ENCODE results near the gene DDR2.
A peak's percentile ranks its signal among the peaks of the same experiment; 100 is the strongest.

The DDR2 gene

DNA sequence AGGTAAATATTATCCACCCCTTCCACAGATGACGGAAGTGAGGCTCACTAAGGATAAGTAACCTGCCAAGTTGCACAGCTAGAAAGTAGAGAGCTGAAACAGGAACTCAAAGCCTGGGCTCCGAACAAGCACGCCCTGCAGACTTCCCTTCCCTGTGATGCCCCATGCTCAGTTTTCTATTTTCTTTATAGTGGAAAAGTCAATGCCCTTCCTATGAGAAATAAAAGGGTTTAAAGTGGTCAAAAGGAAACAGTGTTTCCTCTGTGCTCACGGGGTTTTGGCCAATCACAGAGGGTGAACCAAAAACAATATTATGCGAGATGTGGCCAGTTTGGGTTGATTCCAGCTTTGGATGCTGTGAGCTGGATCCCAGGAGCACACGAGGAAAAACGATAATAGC is 44.5 kb downstream of the DDR2 start:
- Histone ChIP-seq H3K27me3 (ENCODE audit: insufficient read depth, low read length, poor library complexity) (no peaks in the 10 kb centered on the region), H2AFZ (ENCODE audit: low read depth, low read length) (no peak overlapping the region), H3K79me2 (ENCODE audit: insufficient read depth, low read length) (no peaks in the 10 kb centered on the region), H3K9ac (ENCODE audit: low read depth, low read length) (no peak overlapping the region), H3K4me2 (ENCODE audit: insufficient read depth, low read length) (no peak overlapping the region), H3K9me3 (ENCODE audit: insufficient read depth, low read length, severe bottlenecking) (no peaks in the 10 kb centered on the region), H3K27ac (ENCODE audit: low read length) (no peak overlapping the region), H3K36me3 (ENCODE audit: insufficient read depth, low read length) (no peaks in the 10 kb centered on the region), H3K4me1 (ENCODE audit: insufficient read depth, low read length) (no peaks in the 10 kb centered on the region), H4K20me1 (ENCODE audit: insufficient read depth, low read length) (no peaks in the 10 kb centered on the region), H3K4me3 (ENCODE audit: low read depth in 1 of 2, low read length in 2 of 2) (no peak overlapping the region)
- ATAC-seq (ENCODE audit: insufficient read depth, low read depth) = no peak
- TF ChIP-seq EZH2 (IDR thresholded peaks at IDR 0.05; ENCODE audit: borderline replicate concordance, low read depth, low read length, severe bottlenecking) = no peak
- TF ChIP-seq, protein P1, sequence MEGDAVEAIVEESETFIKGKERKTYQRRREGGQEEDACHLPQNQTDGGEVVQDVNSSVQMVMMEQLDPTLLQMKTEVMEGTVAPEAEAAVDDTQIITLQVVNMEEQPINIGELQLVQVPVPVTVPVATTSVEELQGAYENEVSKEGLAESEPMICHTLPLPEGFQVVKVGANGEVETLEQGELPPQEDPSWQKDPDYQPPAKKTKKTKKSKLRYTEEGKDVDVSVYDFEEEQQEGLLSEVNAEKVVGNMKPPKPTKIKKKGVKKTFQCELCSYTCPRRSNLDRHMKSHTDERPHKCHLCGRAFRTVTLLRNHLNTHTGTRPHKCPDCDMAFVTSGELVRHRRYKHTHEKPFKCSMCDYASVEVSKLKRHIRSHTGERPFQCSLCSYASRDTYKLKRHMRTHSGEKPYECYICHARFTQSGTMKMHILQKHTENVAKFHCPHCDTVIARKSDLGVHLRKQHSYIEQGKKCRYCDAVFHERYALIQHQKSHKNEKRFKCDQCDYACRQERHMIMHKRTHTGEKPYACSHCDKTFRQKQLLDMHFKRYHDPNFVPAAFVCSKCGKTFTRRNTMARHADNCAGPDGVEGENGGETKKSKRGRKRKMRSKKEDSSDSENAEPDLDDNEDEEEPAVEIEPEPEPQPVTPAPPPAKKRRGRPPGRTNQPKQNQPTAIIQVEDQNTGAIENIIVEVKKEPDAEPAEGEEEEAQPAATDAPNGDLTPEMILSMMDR (IDR thresholded peaks at IDR 0.05; ENCODE audit: borderline replicate concordance, extremely low read depth, low read length, poor library complexity, severe bottlenecking) = no peak
- DNase-seq = no peak

- Histone ChIP-seq H3K36me3 (ENCODE audit: insufficient read depth, low read length) (no peaks in the 10 kb centered on the region), H3K9me3 (ENCODE audit: insufficient read depth, low read length, severe bottlenecking) (no peaks in the 10 kb centered on the region), H2AFZ (ENCODE audit: low read depth, low read length) (no peak overlapping the region), H3K4me3 (ENCODE audit: low read depth in 1 of 2, low read length in 2 of 2) (no peak overlapping the region), H4K20me1 (ENCODE audit: insufficient read depth, low read length) (no peaks in the 10 kb centered on the region), H3K4me2 (ENCODE audit: insufficient read depth, low read length) (no peak overlapping the region), H3K9ac (ENCODE audit: low read depth, low read length) (no peak overlapping the region), H3K79me2 (ENCODE audit: insufficient read depth, low read length) (no peaks in the 10 kb centered on the region), H3K27me3 (ENCODE audit: insufficient read depth, low read length, poor library complexity) (no peaks in the 10 kb centered on the region), H3K4me1 (ENCODE audit: insufficient read depth, low read length) (no peaks in the 10 kb centered on the region), H3K27ac (ENCODE audit: low read length) (no peak overlapping the region)
- ATAC-seq (ENCODE audit: insufficient read depth, low read depth) (no peak), DNase-seq (no peak)
- no peak for TF ChIP-seq EZH2 (IDR thresholded peaks at IDR 0.05; ENCODE audit: borderline replicate concordance, low read depth, low read length, severe bottlenecking)
- TF ChIP-seq, protein P1 (IDR thresholded peaks at IDR 0.05; ENCODE audit: borderline replicate concordance, extremely low read depth, low read length, poor library complexity, severe bottlenecking) = peak; percentile 7
These were observed 45.5 kb downstream of the DDR2 start for GRCh38 chr1:162677607-162678371.

DNA sequence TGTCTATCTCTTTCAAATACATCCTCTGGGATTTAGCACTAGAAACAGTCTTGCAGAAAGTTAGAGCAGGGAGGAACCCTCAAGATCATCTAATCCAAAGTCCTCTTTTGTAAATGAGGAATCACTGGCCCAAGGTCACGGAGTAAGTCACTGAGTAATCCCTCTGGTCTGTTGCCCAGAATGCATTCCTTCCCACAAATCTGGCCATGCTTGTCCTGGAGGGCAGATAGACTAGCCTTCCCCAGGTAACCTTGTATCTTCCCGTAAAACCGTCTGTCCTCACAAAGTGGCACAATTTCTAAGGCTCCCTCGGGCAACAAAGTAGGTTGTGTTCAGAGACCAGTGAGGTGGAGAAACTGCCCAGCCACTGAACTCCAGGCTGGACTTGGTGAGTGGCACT is 46.2 kb downstream of the DDR2 start:
- H2AFZ ChIP-seq (ENCODE audit: low read depth, low read length) = no peak overlapping the region

More for the DNA sequence above, 46.2 kb downstream of the DDR2 start:
- no peaks in the 10 kb centered on the region for H3K36me3 ChIP-seq (ENCODE audit: insufficient read depth, low read length)
- H3K9me3 ChIP-seq (ENCODE audit: insufficient read depth, low read length, severe bottlenecking) = no peaks in the 10 kb centered on the region
- no peaks in the 10 kb centered on the region for H3K27me3 ChIP-seq (ENCODE audit: insufficient read depth, low read length, poor library complexity)
- H3K9ac ChIP-seq (ENCODE audit: low read depth, low read length) = no peak overlapping the region
- no peak for TF ChIP-seq EZH2 (IDR thresholded peaks at IDR 0.05; ENCODE audit: borderline replicate concordance, low read depth, low read length, severe bottlenecking)
- TF ChIP-seq, protein P1 (IDR thresholded peaks at IDR 0.05; ENCODE audit: borderline replicate concordance, extremely low read depth, low read length, poor library complexity, severe bottlenecking) = no peak
- ATAC-seq (ENCODE audit: insufficient read depth, low read depth) (no peak), DNase-seq (no peak)
- no peak overlapping the region for H3K27ac ChIP-seq (ENCODE audit: low read length)
- no peaks in the 10 kb centered on the region for H4K20me1 ChIP-seq (ENCODE audit: insufficient read depth, low read length)
- no peak overlapping the region for H3K4me3 ChIP-seq (ENCODE audit: low read depth in 1 of 2, low read length in 2 of 2)
- H3K4me2 ChIP-seq (ENCODE audit: insufficient read depth, low read length) = no peak overlapping the region
- H3K79me2 ChIP-seq (ENCODE audit: insufficient read depth, low read length) = no peaks in the 10 kb centered on the region
- no peaks in the 10 kb centered on the region for H3K4me1 ChIP-seq (ENCODE audit: insufficient read depth, low read length)

All from DND-41 (cell line).